ENCODE results near the gene COIL.

COIL gene, protein sequence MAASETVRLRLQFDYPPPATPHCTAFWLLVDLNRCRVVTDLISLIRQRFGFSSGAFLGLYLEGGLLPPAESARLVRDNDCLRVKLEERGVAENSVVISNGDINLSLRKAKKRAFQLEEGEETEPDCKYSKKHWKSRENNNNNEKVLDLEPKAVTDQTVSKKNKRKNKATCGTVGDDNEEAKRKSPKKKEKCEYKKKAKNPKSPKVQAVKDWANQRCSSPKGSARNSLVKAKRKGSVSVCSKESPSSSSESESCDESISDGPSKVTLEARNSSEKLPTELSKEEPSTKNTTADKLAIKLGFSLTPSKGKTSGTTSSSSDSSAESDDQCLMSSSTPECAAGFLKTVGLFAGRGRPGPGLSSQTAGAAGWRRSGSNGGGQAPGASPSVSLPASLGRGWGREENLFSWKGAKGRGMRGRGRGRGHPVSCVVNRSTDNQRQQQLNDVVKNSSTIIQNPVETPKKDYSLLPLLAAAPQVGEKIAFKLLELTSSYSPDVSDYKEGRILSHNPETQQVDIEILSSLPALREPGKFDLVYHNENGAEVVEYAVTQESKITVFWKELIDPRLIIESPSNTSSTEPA

DNA sequence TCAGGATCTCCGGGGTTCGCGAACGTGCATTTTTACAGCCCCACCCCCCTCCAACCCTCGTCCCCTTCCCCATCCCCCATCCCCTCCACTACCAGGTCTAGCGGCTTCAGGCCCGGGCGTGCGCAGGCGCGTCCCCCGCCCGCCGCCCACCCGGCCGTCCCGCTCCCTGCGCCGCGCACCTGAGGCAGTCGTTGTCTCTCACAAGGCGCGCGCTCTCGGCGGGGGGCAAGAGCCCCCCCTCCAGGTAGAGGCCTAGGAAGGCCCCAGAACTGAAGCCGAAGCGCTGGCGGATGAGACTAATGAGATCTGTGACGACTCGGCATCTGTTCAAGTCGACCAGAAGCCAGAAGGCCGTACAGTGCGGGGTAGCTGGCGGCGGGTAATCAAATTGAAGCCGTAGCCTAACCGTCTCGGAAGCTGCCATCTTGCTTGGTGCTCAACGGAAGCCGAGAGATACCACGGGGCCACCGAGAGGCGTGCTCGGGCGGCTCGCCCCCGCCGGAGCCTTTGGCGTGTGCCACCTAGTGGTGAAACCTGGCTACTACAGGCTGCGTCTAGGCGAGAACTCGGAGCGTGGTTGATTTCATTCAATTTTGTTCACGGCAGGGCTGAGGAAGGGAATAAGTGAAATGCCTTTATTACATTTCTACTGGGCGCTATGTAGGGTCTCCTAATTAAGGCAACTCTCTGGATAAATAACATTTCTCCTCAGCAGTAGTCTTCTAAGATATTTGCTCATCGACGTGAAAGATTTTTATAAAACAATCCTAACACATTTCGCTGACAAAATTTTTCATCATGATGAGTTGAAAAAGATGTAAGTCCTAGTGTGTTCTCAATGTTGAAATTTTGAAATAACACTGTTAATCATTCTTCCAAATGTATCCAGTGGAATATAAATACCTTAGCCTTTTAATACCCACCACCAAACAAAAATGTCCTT, at the start of gene COIL:
TSS of gene COIL (minus strand) at position 455 of the 943 bp plus-strand sequence. CDS start at position 424, 31 bp downstream.
- Histone ChIP-seq H3K27me3 (ENCODE audit: insufficient read depth, low read length) (no peaks in the 10 kb centered on the region), H3K27ac (ENCODE audit: low read depth, low read length) (peak within 1 kb of the TSS; percentile 86), H3K79me2 (ENCODE audit: control insufficient read depth, insufficient read depth, low read length, unreplicated experiment) (peaks cover 41% of the 10 kb centered on the region), H2AFZ (ENCODE audit: low read length, unreplicated experiment) (peak within 1 kb of the TSS; percentile 100), H3K4me3 (ENCODE audit: low read depth, low read length) (peak within 1 kb of the TSS; percentile 100), H3K4me1 (ENCODE audit: control insufficient read depth, insufficient read depth, low read length, unreplicated experiment) (peaks cover 11% of the 10 kb centered on the region), H3K36me3 (ENCODE audit: insufficient read depth, low read length) (peaks cover 5% of the 10 kb centered on the region; the same call in 1 of the 2 replicates)

DNA sequence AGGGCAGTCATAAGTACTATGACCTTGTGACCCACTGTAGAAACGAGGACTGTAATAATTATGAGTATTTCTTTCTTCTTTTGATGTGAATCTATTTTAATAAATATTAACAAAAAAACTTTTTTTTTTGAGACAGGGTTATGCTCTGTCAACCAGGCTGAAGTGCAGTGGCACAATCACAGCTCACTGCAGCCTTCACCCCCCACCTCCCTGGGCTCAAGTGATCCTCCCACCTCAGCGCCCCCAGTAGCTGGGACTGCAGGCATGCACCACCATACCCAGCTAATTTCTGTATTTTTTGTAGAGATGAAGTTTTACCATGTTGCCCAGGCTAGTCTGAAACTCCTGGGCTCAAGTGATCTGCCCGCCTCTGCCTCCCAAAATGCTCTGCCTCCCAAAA, 49.6 kb upstream of the COIL start:
- Histone ChIP-seq H3K36me3 (ENCODE audit: insufficient read depth, low read length) (no peaks in the 10 kb centered on the region), H3K79me2 (ENCODE audit: control insufficient read depth, insufficient read depth, low read length, unreplicated experiment) (no peaks in the 10 kb centered on the region), H3K4me1 (ENCODE audit: control insufficient read depth, insufficient read depth, low read length, unreplicated experiment) (no peaks in the 10 kb centered on the region), H3K27ac (ENCODE audit: low read depth, low read length) (no peak overlapping the region), H3K27me3 (ENCODE audit: insufficient read depth, low read length) (peaks cover 10% of the 10 kb centered on the region), H2AFZ (ENCODE audit: low read length, unreplicated experiment) (no peak overlapping the region), H3K4me3 (ENCODE audit: low read depth, low read length) (no peak overlapping the region)

DNA sequence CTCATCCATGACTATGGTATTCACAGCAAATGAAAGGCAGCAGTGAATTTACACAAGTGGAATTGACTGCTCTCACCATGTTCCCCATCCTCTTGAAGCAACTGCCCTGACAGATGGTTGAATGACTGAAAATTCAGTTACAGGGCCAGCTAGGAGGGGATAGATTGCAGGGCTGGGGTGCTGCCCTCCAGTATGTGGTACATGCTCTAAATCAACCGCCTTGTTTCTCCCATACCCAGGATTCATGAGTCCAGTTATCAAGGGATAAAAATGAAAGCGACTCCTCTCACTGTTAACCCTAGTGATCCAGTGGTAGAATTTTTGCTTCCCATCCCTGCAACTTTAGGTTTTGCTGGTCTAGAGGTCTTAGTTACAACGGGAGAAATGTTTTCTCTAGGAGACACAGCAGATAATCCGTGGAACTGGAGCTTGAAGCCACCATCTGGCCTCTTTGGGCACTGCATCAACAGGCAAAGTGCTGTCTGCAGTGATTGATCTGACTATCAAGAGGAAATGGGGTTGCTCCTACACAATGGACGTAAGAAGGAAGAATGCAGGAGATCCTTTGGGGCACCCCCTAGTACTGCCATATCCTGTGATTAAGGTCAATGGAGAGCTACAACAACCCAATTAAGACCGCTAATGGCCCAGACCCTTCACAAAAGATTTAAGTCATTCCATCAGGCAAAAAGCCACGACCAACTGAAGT, 49.0 kb upstream of the COIL start:
- Histone ChIP-seq H3K27me3 (ENCODE audit: insufficient read depth, low read length) (peaks cover 10% of the 10 kb centered on the region), H3K79me2 (ENCODE audit: control insufficient read depth, insufficient read depth, low read length, unreplicated experiment) (no peaks in the 10 kb centered on the region), H3K4me1 (ENCODE audit: control insufficient read depth, insufficient read depth, low read length, unreplicated experiment) (no peaks in the 10 kb centered on the region), H3K27ac (ENCODE audit: low read depth, low read length) (no peak overlapping the region), H3K36me3 (ENCODE audit: insufficient read depth, low read length) (no peaks in the 10 kb centered on the region), H3K4me3 (ENCODE audit: low read depth, low read length) (no peak overlapping the region; the same call in 1 of the 2 replicates), H2AFZ (ENCODE audit: low read length, unreplicated experiment) (peak overlapping the region; percentile 56)

DNA sequence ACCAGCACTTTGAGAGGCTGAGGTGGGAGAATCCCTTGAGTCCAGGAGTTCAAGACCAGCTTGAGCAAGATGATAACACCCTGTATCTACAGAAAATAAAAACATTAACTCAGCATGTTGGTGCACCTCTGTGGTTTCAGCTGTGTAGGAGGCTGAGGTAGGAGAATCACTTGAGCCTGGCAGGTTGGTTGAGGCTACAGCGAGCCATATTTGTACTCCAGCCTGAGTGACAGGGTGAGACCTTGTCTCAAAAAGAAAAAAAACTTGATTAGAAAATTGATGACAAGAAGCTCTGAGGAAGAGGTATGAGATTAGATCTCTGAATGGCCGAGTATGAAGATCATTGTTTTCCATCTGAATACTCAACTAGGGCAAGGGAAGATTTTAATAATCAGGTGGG, 48.1 kb upstream of the COIL start:
- Histone ChIP-seq H2AFZ (ENCODE audit: low read length, unreplicated experiment) (no peak overlapping the region), H3K4me1 (ENCODE audit: control insufficient read depth, insufficient read depth, low read length, unreplicated experiment) (no peaks in the 10 kb centered on the region), H3K4me3 (ENCODE audit: low read depth, low read length) (no peak overlapping the region), H3K27ac (ENCODE audit: low read depth, low read length) (no peak overlapping the region), H3K79me2 (ENCODE audit: control insufficient read depth, insufficient read depth, low read length, unreplicated experiment) (no peaks in the 10 kb centered on the region), H3K27me3 (ENCODE audit: insufficient read depth, low read length) (peaks cover 10% of the 10 kb centered on the region), H3K36me3 (ENCODE audit: insufficient read depth, low read length) (no peaks in the 10 kb centered on the region)

DNA sequence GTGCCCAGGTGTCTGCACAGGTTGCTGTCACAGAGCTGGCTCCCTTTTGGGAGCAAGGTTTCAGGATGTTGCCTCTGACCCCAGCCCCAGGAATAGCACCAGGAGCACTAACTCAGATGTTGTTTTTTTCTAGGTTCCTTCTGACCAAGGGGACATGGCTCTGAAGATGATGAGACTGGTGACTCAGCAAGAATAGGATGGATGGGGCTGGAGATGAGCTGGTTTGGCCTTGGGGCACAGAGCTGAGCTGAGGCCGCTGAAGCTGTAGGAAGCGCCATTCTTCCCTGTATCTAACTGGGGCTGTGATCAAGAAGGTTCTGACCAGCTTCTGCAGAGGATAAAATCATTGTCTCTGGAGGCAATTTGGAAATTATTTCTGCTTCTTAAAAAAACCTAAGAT, 45.2 kb upstream of the COIL start:
- no peak overlapping the region for H3K27ac ChIP-seq (ENCODE audit: low read depth, low read length)
- no peaks in the 10 kb centered on the region for H3K4me1 ChIP-seq (ENCODE audit: control insufficient read depth, insufficient read depth, low read length, unreplicated experiment)
- H3K79me2 ChIP-seq (ENCODE audit: control insufficient read depth, insufficient read depth, low read length, unreplicated experiment): no peaks in the 10 kb centered on the region
- peaks cover 3% of the 10 kb centered on the region; the same call in 1 of the 2 replicates for H3K27me3 ChIP-seq (ENCODE audit: insufficient read depth, low read length)
- no peak overlapping the region for H3K4me3 ChIP-seq (ENCODE audit: low read depth, low read length)
- H2AFZ ChIP-seq (ENCODE audit: low read length, unreplicated experiment): no peak overlapping the region
- H3K36me3 ChIP-seq (ENCODE audit: insufficient read depth, low read length): 0 out of 2 replicates have a peak, but pooled peaks cover 3% of the 10 kb centered on the region

DNA sequence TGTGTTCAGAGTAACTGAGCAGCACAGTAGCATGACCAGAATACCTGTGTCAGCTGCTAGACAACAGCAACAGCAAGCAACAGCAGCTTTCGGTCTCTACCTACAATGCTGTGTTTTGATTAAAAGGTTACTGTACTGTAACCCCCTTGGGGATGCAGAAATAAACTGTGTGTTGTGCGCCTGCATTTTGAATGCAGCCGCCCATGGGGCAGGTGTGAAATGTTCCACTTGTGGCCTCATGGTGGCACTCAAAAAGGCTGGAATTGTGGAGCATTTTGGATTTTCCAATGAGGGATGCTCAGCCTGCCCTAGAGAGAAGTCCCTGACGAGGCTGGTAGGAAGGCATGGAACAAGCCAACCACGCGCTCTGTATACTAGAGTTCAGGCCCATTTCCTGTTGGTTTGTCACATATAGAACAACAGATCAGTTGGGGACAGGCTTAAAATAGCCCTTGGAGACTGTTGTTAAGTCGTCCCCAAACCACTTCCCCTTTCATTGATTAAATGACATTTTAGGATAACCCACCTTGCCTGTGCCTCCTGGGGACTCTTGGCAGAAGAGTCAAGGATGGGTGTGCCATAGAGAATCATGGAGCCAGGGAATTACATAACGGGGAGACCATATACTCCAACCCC, 44.2 kb upstream of the COIL start:
- Histone ChIP-seq H3K4me3 (ENCODE audit: low read depth, low read length) (no peak overlapping the region), H2AFZ (ENCODE audit: low read length, unreplicated experiment) (no peak overlapping the region), H3K4me1 (ENCODE audit: control insufficient read depth, insufficient read depth, low read length, unreplicated experiment) (no peaks in the 10 kb centered on the region), H3K79me2 (ENCODE audit: control insufficient read depth, insufficient read depth, low read length, unreplicated experiment) (no peaks in the 10 kb centered on the region), H3K27ac (ENCODE audit: low read depth, low read length) (no peak overlapping the region), H3K27me3 (ENCODE audit: insufficient read depth, low read length) (peaks cover 3% of the 10 kb centered on the region; the same call in 1 of the 2 replicates), H3K36me3 (ENCODE audit: insufficient read depth, low read length) (0 out of 2 replicates have a peak, but pooled peaks cover 3% of the 10 kb centered on the region)

DNA sequence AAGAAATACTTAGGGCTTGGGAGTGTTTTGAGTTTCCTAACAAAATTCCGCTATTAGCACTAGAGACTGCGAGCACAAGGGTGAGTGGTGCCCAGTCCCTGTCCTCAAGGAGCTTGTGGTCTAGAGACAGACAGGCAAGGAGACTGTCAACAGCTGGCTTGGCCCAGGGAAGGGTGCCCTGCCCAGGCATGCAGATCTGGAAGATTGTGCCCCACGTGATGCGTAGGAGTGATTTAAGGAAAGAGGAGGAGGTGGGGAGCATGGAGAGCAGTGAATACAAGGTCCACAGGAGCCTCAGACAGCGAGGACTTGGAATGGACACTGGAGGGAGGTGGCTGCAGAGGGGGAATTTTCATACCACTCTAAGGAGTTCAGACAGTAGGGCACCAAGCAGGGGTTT, 42.1 kb upstream of the COIL start:
- Histone ChIP-seq H3K27me3 (ENCODE audit: insufficient read depth, low read length) (no peaks in the 10 kb centered on the region), H3K4me1 (ENCODE audit: control insufficient read depth, insufficient read depth, low read length, unreplicated experiment) (no peaks in the 10 kb centered on the region), H2AFZ (ENCODE audit: low read length, unreplicated experiment) (no peak overlapping the region), H3K27ac (ENCODE audit: low read depth, low read length) (no peak overlapping the region), H3K4me3 (ENCODE audit: low read depth, low read length) (no peak overlapping the region), H3K36me3 (ENCODE audit: insufficient read depth, low read length) (0 out of 2 replicates have a peak, but pooled peaks cover 3% of the 10 kb centered on the region), H3K79me2 (ENCODE audit: control insufficient read depth, insufficient read depth, low read length, unreplicated experiment) (no peaks in the 10 kb centered on the region)

DNA sequence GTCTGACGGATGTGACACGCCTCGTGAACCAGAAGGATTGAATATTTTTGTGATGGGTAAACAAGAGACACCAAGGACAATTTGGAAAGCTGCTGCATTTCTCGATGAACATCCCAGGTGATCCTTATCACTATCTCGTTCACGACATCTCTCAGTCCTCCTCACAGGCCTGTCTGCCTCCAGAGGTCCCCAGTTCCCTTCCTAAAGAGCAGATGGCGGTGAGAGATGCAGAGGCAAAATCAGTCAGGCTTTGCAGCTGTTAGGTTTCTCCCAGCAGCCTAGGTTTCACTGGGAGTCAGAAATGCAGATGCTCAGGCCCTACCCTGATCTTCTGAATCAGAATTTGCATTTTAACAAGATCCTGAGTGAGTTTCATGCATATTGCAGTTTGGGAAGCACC, 40.7 kb upstream of the COIL start:
- Histone ChIP-seq H3K27ac (ENCODE audit: low read depth, low read length) (no peak overlapping the region), H3K79me2 (ENCODE audit: control insufficient read depth, insufficient read depth, low read length, unreplicated experiment) (no peaks in the 10 kb centered on the region), H3K36me3 (ENCODE audit: insufficient read depth, low read length) (0 out of 2 replicates have a peak, but pooled peaks cover 3% of the 10 kb centered on the region), H2AFZ (ENCODE audit: low read length, unreplicated experiment) (no peak overlapping the region), H3K27me3 (ENCODE audit: insufficient read depth, low read length) (no peaks in the 10 kb centered on the region), H3K4me3 (ENCODE audit: low read depth, low read length) (no peak overlapping the region), H3K4me1 (ENCODE audit: control insufficient read depth, insufficient read depth, low read length, unreplicated experiment) (no peaks in the 10 kb centered on the region)

DNA sequence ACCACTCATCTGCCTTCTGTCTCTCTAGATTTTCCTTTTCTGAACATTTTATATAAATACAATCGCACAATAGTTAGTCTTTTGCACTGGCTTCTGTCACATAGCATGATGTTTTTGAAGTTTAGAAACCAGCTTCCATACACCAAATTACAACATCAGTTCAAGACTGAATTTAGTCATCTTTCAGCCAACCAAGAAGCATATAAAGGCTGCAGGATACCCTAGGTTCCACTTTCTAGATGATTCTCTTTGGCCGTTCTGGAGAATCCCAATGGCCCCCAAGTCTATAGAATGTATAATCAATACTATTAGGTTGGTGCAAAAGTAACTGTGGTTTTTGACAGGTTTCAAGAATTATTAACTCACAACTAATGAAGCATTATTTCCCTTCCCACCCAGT, 36.5 kb upstream of the COIL start:
- no peak overlapping the region for H2AFZ ChIP-seq (ENCODE audit: low read length, unreplicated experiment)
- no peak overlapping the region for H3K4me3 ChIP-seq (ENCODE audit: low read depth, low read length)
- H3K4me1 ChIP-seq (ENCODE audit: control insufficient read depth, insufficient read depth, low read length, unreplicated experiment): no peaks in the 10 kb centered on the region
- H3K27ac ChIP-seq (ENCODE audit: low read depth, low read length): no peak overlapping the region
- no peaks in the 10 kb centered on the region for H3K79me2 ChIP-seq (ENCODE audit: control insufficient read depth, insufficient read depth, low read length, unreplicated experiment)
- no peaks in the 10 kb centered on the region for H3K27me3 ChIP-seq (ENCODE audit: insufficient read depth, low read length)
- 0 out of 2 replicates have a peak, but pooled peaks cover 3% of the 10 kb centered on the region for H3K36me3 ChIP-seq (ENCODE audit: insufficient read depth, low read length)

All from ACC112 (cell line).